ENCODE data around the gene BMP5. TPM values are rescaled to one million over a fixed set of nuclear protein-coding genes. Genes with fewer than 3 reads are reported as not detected.

Gene BMP5
- total and polyA plus RNA-seq, 10 of the 15 experiments (the other 5 are each of a cell fraction or from before 2014, with no cell fraction given) = not detected

DNA sequence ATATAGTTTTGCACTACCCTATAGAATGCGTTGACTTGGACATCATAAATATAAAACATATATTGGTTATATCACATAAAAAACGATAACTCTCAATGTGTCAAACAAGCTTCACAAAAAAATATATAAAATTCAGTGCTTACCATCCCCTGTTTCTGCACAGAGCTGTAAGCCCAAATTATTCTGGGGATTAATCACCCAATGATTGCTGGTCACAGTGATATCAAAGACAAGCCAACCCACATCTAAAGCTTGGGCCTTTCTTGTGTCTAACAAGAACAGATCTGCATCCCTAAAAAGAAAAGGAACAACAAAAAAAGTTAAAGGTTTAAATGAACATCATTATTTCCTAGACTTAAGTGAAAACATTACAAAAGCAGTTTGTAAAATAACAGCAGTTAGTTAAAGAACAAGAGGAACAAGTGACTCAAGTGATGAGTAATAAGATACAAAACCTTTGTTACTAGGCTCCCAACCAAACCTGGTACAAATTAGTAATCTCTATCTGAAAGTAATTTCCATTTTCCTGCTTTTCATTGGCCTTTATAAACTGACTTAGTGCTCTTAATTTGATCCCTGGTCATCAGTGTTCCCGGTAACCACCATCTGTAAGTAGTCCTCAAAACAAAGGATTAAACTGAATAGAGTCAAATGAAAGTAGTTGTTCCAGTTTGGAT is 81.1 kb downstream of the BMP5 start (continued):
- TF ChIP-seq, protein P1, sequence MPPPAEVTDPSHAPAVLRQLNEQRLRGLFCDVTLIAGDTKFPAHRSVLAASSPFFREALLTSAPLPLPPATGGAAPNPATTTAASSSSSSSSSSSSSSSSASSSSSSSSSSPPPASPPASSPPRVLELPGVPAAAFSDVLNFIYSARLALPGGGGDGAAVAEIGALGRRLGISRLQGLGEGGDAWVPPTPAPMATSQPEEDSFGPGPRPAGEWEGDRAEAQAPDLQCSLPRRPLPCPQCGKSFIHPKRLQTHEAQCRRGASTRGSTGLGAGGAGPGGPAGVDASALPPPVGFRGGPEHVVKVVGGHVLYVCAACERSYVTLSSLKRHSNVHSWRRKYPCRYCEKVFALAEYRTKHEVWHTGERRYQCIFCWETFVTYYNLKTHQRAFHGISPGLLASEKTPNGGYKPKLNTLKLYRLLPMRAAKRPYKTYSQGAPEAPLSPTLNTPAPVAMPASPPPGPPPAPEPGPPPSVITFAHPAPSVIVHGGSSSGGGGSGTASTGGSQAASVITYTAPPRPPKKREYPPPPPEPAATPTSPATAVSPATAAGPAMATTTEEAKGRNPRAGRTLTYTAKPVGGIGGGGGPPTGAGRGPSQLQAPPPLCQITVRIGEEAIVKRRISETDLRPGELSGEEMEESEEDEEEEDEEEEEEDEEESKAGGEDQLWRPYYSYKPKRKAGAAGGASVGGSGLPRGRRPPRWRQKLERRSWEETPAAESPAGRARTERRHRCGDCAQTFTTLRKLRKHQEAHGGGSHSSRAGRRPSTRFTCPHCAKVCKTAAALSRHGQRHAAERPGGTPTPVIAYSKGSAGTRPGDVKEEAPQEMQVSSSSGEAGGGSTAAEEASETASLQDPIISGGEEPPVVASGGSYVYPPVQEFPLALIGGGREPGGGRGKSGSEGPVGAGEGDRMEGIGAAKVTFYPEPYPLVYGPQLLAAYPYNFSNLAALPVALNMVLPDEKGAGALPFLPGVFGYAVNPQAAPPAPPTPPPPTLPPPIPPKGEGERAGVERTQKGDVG (CRISPR knock-in tag; IDR thresholded peaks at IDR 0.05) = no peak
- TF ChIP-seq HDGF (IDR thresholded peaks at IDR 0.05) = no peak
- TF ChIP-seq MTA3 (IDR thresholded peaks at IDR 0.05; ENCODE audit: borderline replicate concordance, low read length) = no peak
- TF ChIP-seq, protein P2, sequence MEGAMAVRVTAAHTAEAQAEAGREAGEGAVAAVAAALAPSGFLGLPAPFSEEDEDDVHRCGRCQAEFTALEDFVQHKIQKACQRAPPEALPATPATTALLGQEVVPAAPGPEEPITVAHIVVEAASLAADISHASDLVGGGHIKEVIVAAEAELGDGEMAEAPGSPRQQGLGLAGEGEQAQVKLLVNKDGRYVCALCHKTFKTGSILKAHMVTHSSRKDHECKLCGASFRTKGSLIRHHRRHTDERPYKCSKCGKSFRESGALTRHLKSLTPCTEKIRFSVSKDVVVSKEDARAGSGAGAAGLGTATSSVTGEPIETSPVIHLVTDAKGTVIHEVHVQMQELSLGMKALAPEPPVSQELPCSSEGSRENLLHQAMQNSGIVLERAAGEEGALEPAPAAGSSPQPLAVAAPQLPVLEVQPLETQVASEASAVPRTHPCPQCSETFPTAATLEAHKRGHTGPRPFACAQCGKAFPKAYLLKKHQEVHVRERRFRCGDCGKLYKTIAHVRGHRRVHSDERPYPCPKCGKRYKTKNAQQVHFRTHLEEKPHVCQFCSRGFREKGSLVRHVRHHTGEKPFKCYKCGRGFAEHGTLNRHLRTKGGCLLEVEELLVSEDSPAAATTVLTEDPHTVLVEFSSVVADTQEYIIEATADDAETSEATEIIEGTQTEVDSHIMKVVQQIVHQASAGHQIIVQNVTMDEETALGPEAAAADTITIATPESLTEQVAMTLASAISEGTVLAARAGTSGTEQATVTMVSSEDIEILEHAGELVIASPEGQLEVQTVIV (IDR thresholded peaks at IDR 0.05; ENCODE audit: borderline replicate concordance, partially characterized antibody) = no peak
- no peak for TF ChIP-seq GABPA (IDR thresholded peaks at IDR 0.05; ENCODE audit: low read depth)
- no peak for TF ChIP-seq NFYB (IDR thresholded peaks at IDR 0.05; ENCODE audit: insufficient read depth, low read depth, low read length)

DNA sequence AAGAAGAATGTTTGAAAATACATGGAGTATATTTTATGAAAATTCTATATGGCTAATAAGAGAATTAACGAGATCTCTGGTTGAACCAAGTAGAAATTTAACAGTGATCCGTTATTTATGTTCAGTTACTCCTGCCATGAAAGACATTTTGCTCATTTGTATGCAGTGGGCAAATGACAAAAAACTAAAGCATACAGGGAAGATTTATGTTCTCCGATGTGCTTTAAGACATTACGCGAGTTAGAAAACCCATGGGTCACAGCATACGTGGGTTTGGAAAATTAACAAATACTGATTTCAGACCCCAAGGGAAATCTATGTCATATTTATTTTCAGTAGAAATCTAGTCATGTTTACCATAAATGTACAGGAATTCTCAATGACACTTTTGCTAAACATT is 90.1 kb downstream of the BMP5 start:
- in situ Hi-C loops (cut with MboI) (no loop called here), intact Hi-C loops (cut with micrococcal nuclease; ENCODE audit: unreplicated experiment) (no loop called here)
- H3K27me3 ChIP-seq (replicated peaks in 1 of 2; ENCODE audit: control insufficient read depth in 2 of 2, insufficient read depth in 2 of 2, low read length in 1 of 2) = no peaks in the 10 kb centered on the region
- DNase-seq (ENCODE audit: low read depth, low spot score) (no peak), FAIRE-seq (no peak), ATAC-seq (no peak)
- ChIA-PET SMC1A (ENCODE audit: uncharacterized antibody, unreplicated experiment) (no interaction called here), CTCF (no interaction called here), POLR2A (no interaction called here), RAD21 (ENCODE audit: unreplicated experiment) (no interaction called here)
- no peaks in the 10 kb centered on the region for H3K4me1 ChIP-seq (ENCODE audit: control insufficient read depth, insufficient read depth, low read length)
- no peak overlapping the region for H3K9ac ChIP-seq (ENCODE audit: control insufficient read depth, insufficient read depth, low read length)
- no peaks in the 10 kb centered on the region for H3K79me2 ChIP-seq (ENCODE audit: control insufficient read depth, insufficient read depth, low read length)
- WGBS (ENCODE audit: insufficient coverage, insufficient replicate concordance, low lambda C conversion rate, missing lambda C conversion rate) = 25% methylated on average over 6 of the region's 6 CpGs
- BruUV-seq (replicated peaks) = no TSS peak
- no peak overlapping the region for H3K27ac ChIP-seq (ENCODE audit: control insufficient read depth, insufficient read depth)
- no peak overlapping the region for H3K4me3 ChIP-seq
- no peak overlapping the region for H2AFZ ChIP-seq (ENCODE audit: control insufficient read depth, low read depth, low read length)
- H3K4me2 ChIP-seq (ENCODE audit: control insufficient read depth, insufficient read depth) = no peak overlapping the region
- no peaks in the 10 kb centered on the region for H4K20me1 ChIP-seq (ENCODE audit: control insufficient read depth, insufficient read depth)
- H3K9me3 ChIP-seq (replicated peaks; ENCODE audit: control insufficient read depth, insufficient read depth, low read length) = no peaks in the 10 kb centered on the region
- H3K36me3 ChIP-seq (ENCODE audit: control insufficient read depth in 2 of 2, insufficient read depth in 2 of 2, low read length in 1 of 2) = no peaks in the 10 kb centered on the region
- TF ChIP-seq, protein P3, sequence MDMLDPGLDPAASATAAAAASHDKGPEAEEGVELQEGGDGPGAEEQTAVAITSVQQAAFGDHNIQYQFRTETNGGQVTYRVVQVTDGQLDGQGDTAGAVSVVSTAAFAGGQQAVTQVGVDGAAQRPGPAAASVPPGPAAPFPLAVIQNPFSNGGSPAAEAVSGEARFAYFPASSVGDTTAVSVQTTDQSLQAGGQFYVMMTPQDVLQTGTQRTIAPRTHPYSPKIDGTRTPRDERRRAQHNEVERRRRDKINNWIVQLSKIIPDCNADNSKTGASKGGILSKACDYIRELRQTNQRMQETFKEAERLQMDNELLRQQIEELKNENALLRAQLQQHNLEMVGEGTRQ (IDR thresholded peaks at IDR 0.05; ENCODE audit: borderline replicate concordance, low read depth, low read length) = no peak
- no peak for TF ChIP-seq DPF2 (IDR thresholded peaks at IDR 0.05)
- TF ChIP-seq, protein P4, sequence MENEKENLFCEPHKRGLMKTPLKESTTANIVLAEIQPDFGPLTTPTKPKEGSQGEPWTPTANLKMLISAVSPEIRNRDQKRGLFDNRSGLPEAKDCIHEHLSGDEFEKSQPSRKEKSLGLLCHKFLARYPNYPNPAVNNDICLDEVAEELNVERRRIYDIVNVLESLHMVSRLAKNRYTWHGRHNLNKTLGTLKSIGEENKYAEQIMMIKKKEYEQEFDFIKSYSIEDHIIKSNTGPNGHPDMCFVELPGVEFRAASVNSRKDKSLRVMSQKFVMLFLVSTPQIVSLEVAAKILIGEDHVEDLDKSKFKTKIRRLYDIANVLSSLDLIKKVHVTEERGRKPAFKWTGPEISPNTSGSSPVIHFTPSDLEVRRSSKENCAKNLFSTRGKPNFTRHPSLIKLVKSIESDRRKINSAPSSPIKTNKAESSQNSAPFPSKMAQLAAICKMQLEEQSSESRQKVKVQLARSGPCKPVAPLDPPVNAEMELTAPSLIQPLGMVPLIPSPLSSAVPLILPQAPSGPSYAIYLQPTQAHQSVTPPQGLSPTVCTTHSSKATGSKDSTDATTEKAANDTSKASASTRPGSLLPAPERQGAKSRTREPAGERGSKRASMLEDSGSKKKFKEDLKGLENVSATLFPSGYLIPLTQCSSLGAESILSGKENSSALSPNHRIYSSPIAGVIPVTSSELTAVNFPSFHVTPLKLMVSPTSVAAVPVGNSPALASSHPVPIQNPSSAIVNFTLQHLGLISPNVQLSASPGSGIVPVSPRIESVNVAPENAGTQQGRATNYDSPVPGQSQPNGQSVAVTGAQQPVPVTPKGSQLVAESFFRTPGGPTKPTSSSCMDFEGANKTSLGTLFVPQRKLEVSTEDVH (IDR thresholded peaks at IDR 0.05; ENCODE audit: low read depth, partially characterized antibody) = no peak

Data from GM12878 (cell line).